OCI-LY3 (cell line): ENCODE measurements around the gene NHS.

Source experiments
- H2AFZ ChIP-seq: fragments of 200-600, 300-600 bp; shearing (Covaris generic); 2 replicates; pipeline ENCODE4 v1.6.0; 2014; ENCODE audit warnings: antibody characterized with exemption, low read depth, low read length
- H3K27ac ChIP-seq: fragments of 200-600, 300-600 bp; sonication (generic); 2 replicates; pipeline ENCODE4 v1.5.1; 2014; ENCODE audit warnings: mild to moderate bottlenecking, low read length, moderate library complexity, mixed read lengths
- H3K27me3 ChIP-seq: fragments of 200-600, 300-600 bp; sonication (generic); 2 replicates; pipeline ENCODE4 v1.6.1; 2014; ENCODE audit warnings: low read depth, low read length, mixed read lengths
- H3K36me3 ChIP-seq: fragments of 200-600, 300-600 bp; sonication (generic); replicated peaks from 2 replicates; pipeline ENCODE3; 2014; ENCODE audit warnings: low read depth, low read length, mixed read lengths
- H3K4me1 ChIP-seq: fragments of 300-600, 200-600 bp; sonication (generic); 2 replicates; pipeline ENCODE4 v1.6.1; 2014; ENCODE audit warnings: low read length, mixed read lengths
- H3K4me2 ChIP-seq: fragments of 200-600, 300-600 bp; sonication (generic); 2 replicates; pipeline ENCODE4 v1.6.1; 2014; ENCODE audit warnings: low read length, mixed read lengths
- H3K4me3 ChIP-seq: fragments of 300-600, 200-600 bp; sonication (generic); 2 replicates; pipeline ENCODE4 v1.5.1; 2014; ENCODE audit warnings: antibody characterized with exemption, mild to moderate bottlenecking, low read length, moderate library complexity
- H3K79me2 ChIP-seq: fragments of 300-600, 200-600 bp; shearing (Covaris generic); 2 replicates; pipeline ENCODE4 v1.6.1; 2014; ENCODE audit warnings: mild to moderate bottlenecking, low read length, mixed read lengths
- H3K9ac ChIP-seq: fragments of 300-600, 200-600 bp; shearing (Covaris generic); 2 replicates; pipeline ENCODE4 v1.6.0; 2014; ENCODE audit warnings: mild to moderate bottlenecking, low read length, moderate library complexity
- H3K9me3 ChIP-seq: fragments of 200-600, 300-600 bp; shearing (Covaris generic); 2 replicates; pipeline ENCODE4 v1.6.1; 2014; ENCODE audit warnings: low read length, mixed read lengths; ENCODE audit not compliant: insufficient read depth
- H4K20me1 ChIP-seq: fragments of 200-600, 300-600 bp; sonication (generic); 2 replicates; pipeline ENCODE4 v1.6.1; 2016; ENCODE audit warnings: low read length, mixed read lengths; ENCODE audit not compliant: insufficient read depth
- CTCF ChIP-seq: fragments of 200-600, 300-600 bp; sonication (generic); IDR thresholded peaks from 2 replicates; pipeline ENCODE4 v1.5.1; 2014; ENCODE audit warnings: antibody characterized with exemption, low read length, low read depth
- EZH2phosphoT487 ChIP-seq: fragments of 200-600 bp; shearing (Covaris generic); IDR thresholded peaks from 2 replicates; pipeline ENCODE4 v1.6.1; 2018; ENCODE audit warnings: antibody characterized with exemption, mixed run types, low read depth

Gene NHS

GRCh38 chrX:17707731-17708130 lies 332.7 kb downstream of the NHS start:
- Histone ChIP-seq H3K79me2 (no peaks in the 10 kb centered on the region), H3K36me3 (no peaks in the 10 kb centered on the region), H3K27ac (no peak overlapping the region), H2AFZ (no peak overlapping the region), H3K4me3 (no peak overlapping the region), H3K9me3 (no peaks in the 10 kb centered on the region), H3K9ac (no peak overlapping the region), H3K4me2 (no peak overlapping the region), H4K20me1 (no peaks in the 10 kb centered on the region), H3K4me1 (no peaks in the 10 kb centered on the region), H3K27me3 (no peaks in the 10 kb centered on the region; the same call in 1 of the 2 replicates)
- TF ChIP-seq CTCF (no peak), EZH2phosphoT487 (no peak)

- Histone ChIP-seq H3K36me3 (no peaks in the 10 kb centered on the region), H3K4me2 (no peak overlapping the region), H3K4me1 (no peaks in the 10 kb centered on the region), H3K9me3 (no peaks in the 10 kb centered on the region), H2AFZ (no peak overlapping the region), H3K79me2 (no peaks in the 10 kb centered on the region), H3K9ac (no peak overlapping the region), H4K20me1 (no peaks in the 10 kb centered on the region), H3K27me3 (no peaks in the 10 kb centered on the region; the same call in 1 of the 2 replicates), H3K4me3 (no peak overlapping the region), H3K27ac (no peak overlapping the region)
- TF ChIP-seq EZH2phosphoT487 (no peak), CTCF (no peak)
Observed at GRCh38 chrX:17710871-17711301, 335.9 kb downstream of the NHS start.

GRCh38 chrX:17713288-17713687 lies 338.3 kb downstream of the NHS start:
- Histone ChIP-seq H3K4me2 (no peak overlapping the region), H3K4me3 (no peak overlapping the region), H3K36me3 (no peaks in the 10 kb centered on the region), H3K4me1 (no peaks in the 10 kb centered on the region), H3K27me3 (no peaks in the 10 kb centered on the region), H2AFZ (no peak overlapping the region), H4K20me1 (no peaks in the 10 kb centered on the region), H3K27ac (no peak overlapping the region), H3K9ac (no peak overlapping the region), H3K9me3 (no peaks in the 10 kb centered on the region), H3K79me2 (no peaks in the 10 kb centered on the region)
- TF ChIP-seq CTCF (no peak), EZH2phosphoT487 (no peak)

- no peak for TF ChIP-seq CTCF
- TF ChIP-seq EZH2phosphoT487 = no peak
Observed at GRCh38 chrX:17718649-17719165, 343.7 kb downstream of the NHS start.

More at GRCh38 chrX:17718649-17719165, 343.7 kb downstream of the NHS start:
- H3K4me3 ChIP-seq = no peak overlapping the region
- H3K27me3 ChIP-seq = no peaks in the 10 kb centered on the region
- no peaks in the 10 kb centered on the region for H3K4me1 ChIP-seq
- no peak overlapping the region for H2AFZ ChIP-seq
- no peak overlapping the region for H3K4me2 ChIP-seq
- no peaks in the 10 kb centered on the region for H3K79me2 ChIP-seq
- no peaks in the 10 kb centered on the region for H3K9me3 ChIP-seq
- H3K9ac ChIP-seq = no peak overlapping the region
- no peaks in the 10 kb centered on the region for H3K36me3 ChIP-seq
- no peak overlapping the region for H3K27ac ChIP-seq
- H4K20me1 ChIP-seq = no peaks in the 10 kb centered on the region
